PFSK-1 (cell line): Measurements from ENCODE around the gene DUS1L.

Experiments used
- FOXP2 ChIP-seq: optimal IDR thresholded peaks from 2 replicates; pipeline ENCODE3; 2011; ENCODE audit warnings: borderline replicate concordance, control low read depth, inconsistent platforms; ENCODE audit not compliant: insufficient read depth; ENCODE audit errors: extremely low read length, extremely low read depth
- POLR2AphosphoS5 ChIP-seq: IDR thresholded peaks from 2 replicates; pipeline ENCODE4 v1.6.1; 2012; ENCODE audit warnings: low read depth, mild to moderate bottlenecking, control low read depth, low read length, moderate library complexity
- SIN3A ChIP-seq: IDR thresholded peaks from 2 replicates; pipeline ENCODE4 v1.6.1; 2012; ENCODE audit warnings: mild to moderate bottlenecking, low read length, moderate library complexity, borderline replicate concordance; ENCODE audit not compliant: insufficient read depth
- TAF1 ChIP-seq: IDR thresholded peaks from 2 replicates; pipeline ENCODE4 v1.6.1; 2012; ENCODE audit warnings: low read length, control low read depth, borderline replicate concordance; ENCODE audit not compliant: insufficient read depth
- TF ChIP-seq, protein P1 (sequence below), 2 experiments: IDR thresholded peaks; 2 replicates each; pipeline versions ENCODE4 v1.6.1 to v1.8.0; 2011 to 2012; ENCODE audit warnings: low read depth in 2 of 2, low read length in 2 of 2, control low read depth in 1 of 2, inconsistent platforms in 1 of 2, mild to moderate bottlenecking in 1 of 2, moderate library complexity in 1 of 2; ENCODE audit not compliant: insufficient read depth in 1 of 2

Gene DUS1L

DNA sequence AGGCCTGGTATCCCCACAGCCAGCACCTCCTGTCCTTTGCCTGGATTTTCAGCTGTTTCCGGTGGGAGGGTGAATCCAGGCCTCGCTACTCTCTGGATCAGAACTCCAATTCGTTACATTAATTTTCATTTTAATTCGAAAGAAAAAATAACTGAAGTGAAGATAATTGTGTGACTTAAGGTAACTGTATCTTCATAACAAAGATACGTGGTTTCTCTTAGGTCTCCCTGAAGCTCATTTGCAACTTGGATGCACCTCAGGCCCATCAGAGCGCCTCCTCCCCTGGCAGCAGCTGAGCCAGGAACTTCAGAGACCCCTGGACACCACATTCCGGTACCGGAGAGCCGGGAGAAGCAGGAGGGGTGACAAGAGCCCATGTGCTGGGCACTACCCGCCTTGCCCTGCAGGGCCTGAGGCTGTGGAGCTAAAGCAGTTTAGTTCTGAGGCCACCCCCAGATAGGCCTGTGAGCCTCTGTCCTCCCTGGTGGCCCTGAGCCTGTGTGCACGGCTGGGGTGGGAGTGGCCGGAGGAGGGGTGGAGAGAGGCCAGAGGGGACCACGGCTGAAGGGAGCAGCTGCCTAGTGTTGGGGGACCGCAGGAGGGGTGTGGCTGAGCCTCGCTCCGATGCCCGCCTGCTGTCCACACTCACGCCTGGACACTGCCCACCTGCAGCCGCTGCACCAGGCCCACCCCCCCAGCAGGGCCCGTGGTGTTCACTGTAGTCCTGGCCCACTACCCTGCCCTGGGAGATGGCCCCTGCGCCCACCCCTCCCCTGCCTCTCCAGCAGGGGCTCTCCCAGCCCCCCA, 11.4 kb upstream of the DUS1L start:
- TF ChIP-seq, protein P1, sequence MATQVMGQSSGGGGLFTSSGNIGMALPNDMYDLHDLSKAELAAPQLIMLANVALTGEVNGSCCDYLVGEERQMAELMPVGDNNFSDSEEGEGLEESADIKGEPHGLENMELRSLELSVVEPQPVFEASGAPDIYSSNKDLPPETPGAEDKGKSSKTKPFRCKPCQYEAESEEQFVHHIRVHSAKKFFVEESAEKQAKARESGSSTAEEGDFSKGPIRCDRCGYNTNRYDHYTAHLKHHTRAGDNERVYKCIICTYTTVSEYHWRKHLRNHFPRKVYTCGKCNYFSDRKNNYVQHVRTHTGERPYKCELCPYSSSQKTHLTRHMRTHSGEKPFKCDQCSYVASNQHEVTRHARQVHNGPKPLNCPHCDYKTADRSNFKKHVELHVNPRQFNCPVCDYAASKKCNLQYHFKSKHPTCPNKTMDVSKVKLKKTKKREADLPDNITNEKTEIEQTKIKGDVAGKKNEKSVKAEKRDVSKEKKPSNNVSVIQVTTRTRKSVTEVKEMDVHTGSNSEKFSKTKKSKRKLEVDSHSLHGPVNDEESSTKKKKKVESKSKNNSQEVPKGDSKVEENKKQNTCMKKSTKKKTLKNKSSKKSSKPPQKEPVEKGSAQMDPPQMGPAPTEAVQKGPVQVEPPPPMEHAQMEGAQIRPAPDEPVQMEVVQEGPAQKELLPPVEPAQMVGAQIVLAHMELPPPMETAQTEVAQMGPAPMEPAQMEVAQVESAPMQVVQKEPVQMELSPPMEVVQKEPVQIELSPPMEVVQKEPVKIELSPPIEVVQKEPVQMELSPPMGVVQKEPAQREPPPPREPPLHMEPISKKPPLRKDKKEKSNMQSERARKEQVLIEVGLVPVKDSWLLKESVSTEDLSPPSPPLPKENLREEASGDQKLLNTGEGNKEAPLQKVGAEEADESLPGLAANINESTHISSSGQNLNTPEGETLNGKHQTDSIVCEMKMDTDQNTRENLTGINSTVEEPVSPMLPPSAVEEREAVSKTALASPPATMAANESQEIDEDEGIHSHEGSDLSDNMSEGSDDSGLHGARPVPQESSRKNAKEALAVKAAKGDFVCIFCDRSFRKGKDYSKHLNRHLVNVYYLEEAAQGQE (IDR thresholded peaks at IDR 0.05; ENCODE audit: insufficient read depth in 1 of 2, low read depth in 2 of 2, low read length in 2 of 2): no peak
- TF ChIP-seq SIN3A (no peak), FOXP2 (no peak), TAF1 (no peak), POLR2AphosphoS5 (peak; percentile 41; the same call in 1 of the 2 replicates)

DNA sequence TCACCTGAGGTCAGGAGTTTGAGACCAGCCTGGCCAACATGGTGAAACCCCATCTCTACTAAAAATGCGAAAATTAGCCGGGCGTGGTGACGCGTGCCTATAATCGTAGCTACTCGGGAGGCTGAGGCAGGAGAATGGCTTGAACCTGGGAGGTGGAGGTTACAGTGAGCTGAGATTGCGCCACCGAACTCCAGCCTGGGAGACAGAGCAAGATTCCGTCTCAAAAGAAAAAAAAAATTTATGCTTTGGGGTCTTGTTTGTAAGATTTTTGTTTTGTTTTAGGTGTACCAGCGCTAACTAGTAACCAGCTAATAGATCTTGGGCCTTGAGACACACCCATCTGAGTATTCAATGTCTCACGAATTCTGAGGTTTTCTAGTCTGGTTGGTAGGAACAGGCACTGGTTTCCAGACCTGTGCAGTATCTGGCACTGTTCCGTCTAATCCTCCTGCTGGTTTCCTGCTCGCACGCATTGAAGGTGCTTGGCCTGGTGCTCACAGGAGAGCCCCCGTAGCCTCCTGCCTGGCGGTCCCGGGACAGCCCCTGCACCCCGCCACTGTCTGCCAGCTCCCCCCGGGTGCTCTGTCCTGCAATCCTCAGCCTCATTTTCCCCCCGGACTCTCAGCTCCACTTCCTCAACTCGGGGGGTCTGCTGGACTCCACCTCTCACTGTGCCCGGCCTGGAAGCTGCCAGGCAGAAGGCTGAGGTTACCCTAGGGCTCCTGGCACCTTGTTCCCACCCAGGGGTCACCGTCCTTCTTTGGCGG, 10.6 kb upstream of the DUS1L start:
- TF ChIP-seq TAF1: no peak
- 0 out of 2 replicates have a peak, but pooled peaks have one; percentile 56 for TF ChIP-seq POLR2AphosphoS5

DNA sequence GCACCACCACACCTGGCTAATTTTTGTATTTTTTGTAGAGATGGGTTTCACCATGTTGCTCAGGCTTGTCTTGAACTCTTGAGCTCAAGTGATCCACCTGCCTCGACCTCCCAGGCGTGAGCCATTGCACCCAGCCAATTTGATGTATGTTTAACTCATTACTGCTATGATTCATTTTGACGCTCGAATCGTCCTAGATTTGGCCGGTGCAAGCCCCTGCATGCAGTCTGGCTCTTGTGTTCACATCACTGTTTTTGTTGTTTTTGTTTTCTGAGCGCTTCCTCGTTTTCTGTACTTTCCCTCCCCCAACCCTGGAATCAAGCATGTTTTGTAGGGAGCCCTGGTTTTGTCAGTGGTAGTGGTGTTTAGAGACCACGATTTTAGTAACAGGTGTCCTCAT, 7.8 kb upstream of the DUS1L start:
- TF ChIP-seq SIN3A: no peak
- no peak for TF ChIP-seq TAF1
- TF ChIP-seq FOXP2: no peak
- TF ChIP-seq POLR2AphosphoS5: no peak
- TF ChIP-seq, protein P1 (IDR thresholded peaks at IDR 0.05; ENCODE audit: insufficient read depth in 1 of 2, low read depth in 2 of 2, low read length in 2 of 2): no peak

DNA sequence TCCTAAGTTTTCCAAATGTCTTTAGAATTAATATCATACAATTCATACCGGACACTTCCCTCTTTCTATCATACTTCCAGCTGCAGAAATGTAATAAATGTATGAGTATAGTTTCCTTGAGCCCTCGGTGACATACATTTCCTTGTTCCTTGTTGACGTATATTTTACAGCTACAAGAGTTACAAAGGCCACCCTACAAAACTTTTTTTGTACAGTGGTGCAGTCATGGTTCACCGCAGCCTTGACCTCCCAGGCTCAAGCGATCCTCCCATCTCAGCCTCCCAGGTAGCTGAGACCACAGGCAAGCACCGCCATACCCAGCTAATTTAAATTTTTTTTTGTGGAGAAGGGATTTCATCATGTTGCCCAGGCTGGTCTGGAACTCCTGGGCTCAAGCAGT, 7.2 kb upstream of the DUS1L start:
- no peak for TF ChIP-seq POLR2AphosphoS5
- TF ChIP-seq FOXP2: no peak
- TF ChIP-seq SIN3A: no peak
- TF ChIP-seq TAF1: no peak
- TF ChIP-seq, protein P1 (IDR thresholded peaks at IDR 0.05; ENCODE audit: insufficient read depth in 1 of 2, low read depth in 2 of 2, low read length in 2 of 2): no peak

DNA sequence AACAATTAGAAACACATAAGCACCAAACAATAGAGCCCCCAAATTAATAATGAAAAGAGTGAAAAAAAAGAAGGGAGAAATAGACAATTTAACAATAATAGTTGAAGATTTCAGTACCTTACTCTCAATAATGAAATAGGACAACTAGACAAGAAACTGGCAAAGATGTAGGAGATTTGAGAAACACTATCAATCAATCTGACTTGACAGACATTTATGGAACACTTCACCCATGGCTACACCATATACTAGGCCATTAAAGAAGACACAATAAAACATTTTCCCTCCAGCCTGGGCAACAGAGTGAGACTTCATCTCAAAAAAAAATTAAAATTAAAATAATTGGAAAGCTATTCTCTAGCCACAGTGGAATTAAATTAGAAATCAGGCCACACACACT, 5.0 kb upstream of the DUS1L start:
- TF ChIP-seq, protein P1 (IDR thresholded peaks at IDR 0.05; ENCODE audit: insufficient read depth in 1 of 2, low read depth in 2 of 2, low read length in 2 of 2): no peak
- no peak for TF ChIP-seq POLR2AphosphoS5
- TF ChIP-seq FOXP2: no peak
- TF ChIP-seq SIN3A: no peak
- TF ChIP-seq TAF1: no peak
